ENCODE results near the gene ARL2BP.

ARL2BP gene

GRCh38 chr16:57283959-57284208 is 38.8 kb downstream of the ARL2BP start:
- no peak overlapping the region for H3K4me3 ChIP-seq (ENCODE audit: low read depth, low read length)
- DNase-seq (ENCODE audit: low read depth): no peak
- TF ChIP-seq CTCF (conservative IDR thresholded peaks at IDR 0.05; ENCODE audit: low read depth, low read length): no peak

GRCh38 chr16:57284209-57284951 is 39.3 kb downstream of the ARL2BP start, which contains the start of gene PLLP:
Gene PLLP, minus strand, starts transcription at chr16:57284672. Its CDS starts 132 bp downstream, at chr16:57284540.
- H3K4me3 ChIP-seq (ENCODE audit: low read depth, low read length): peak within 1 kb of the TSS; percentile 51
- no peak for TF ChIP-seq CTCF (conservative IDR thresholded peaks at IDR 0.05; ENCODE audit: low read depth, low read length)
- peak; percentile 28 for DNase-seq (ENCODE audit: low read depth)

DNA sequence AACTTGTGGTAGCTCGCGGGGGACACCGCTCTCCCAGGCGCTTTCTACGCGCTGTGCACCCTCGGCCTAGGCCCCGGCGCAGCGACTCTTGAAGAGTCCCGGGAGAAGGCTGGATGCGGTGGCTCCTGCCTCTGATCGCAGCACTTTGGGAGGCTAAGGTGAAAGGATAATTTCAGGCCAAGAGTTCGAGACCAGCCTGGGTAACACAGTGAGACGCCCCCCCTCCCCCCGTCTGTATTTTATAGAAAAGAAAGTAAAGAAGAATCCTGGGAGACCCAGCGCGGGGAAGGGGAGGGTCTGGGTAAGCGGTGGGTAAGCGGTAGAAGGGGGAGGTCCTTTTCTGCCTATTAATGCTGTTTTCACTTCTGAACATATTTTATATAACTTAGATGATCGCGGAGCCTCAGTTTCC is 39.9 kb downstream of the ARL2BP start:
- peak overlapping the region; percentile 51 for H3K4me3 ChIP-seq (ENCODE audit: low read depth, low read length)
- no peak for DNase-seq (ENCODE audit: low read depth)
- no peak for TF ChIP-seq CTCF (conservative IDR thresholded peaks at IDR 0.05; ENCODE audit: low read depth, low read length)

DNA sequence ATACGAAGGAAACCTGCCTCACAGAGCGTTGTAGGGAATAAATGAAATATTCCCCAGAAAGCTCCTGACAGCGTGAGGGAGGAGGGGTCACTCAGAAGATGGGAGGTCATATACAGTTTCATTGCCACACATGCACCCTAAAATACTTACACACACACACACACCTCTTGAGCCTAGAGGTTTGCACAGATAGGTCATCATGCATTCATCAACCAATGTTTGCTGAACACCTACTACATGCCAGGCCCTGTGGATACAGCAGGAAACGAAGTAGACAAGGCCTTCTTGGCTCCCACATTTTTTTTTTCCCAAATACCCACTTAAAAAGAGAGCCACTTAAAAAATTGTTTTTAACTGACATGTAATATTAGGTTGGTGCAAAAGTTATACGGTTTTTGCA is 40.3 kb downstream of the ARL2BP start:
- no peak for TF ChIP-seq CTCF (conservative IDR thresholded peaks at IDR 0.05; ENCODE audit: low read depth, low read length)
- no peak overlapping the region for H3K4me3 ChIP-seq (ENCODE audit: low read depth, low read length)

DNA sequence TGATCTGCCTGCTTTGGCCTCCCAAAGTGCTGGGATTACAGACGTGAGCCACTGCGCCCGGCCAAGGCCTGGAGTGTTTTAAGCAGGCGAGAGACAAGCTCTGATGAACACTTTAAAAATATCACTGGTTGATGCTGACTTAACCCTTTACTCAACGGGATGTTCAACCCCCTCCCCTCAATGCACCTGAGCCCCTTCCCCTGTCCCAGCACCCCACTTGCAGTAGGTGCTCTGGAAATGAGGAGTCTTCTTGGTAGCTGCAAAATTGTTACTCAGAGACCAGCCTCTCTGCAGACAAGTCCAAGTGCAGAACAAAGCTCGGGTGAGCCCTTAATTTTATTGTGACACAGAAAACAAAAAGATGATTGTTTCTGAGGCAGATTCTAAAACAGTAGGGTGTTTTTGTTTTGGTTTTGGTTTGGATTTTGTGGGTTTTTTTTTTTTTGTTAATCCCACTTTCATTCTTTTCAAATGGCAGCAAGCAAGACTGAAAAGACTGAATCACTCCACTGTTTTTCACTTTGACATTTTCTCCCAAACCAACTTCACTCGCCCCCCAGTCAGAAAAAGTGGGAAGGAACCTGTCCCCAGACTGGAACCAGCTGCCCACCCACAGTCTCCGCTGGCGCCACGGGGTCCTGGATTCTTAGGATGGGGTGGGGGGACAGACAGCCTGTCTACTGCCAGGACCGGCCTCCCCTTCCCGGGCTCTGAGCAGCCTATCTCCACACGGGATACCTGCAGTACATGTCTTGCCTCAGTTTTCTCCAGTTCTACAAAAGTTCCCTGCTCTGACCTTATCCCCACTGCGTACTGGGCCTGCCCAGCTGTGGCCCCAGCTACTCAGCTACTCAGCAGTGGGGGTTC is 44.6 kb downstream of the ARL2BP start:
- TF ChIP-seq CTCF (conservative IDR thresholded peaks at IDR 0.05; ENCODE audit: low read depth, low read length): no peak
- no peak overlapping the region for H3K4me3 ChIP-seq (ENCODE audit: low read depth, low read length)
- no peak for DNase-seq (ENCODE audit: low read depth)

More for the DNA sequence above, 40.3 kb downstream of the ARL2BP start:
- no peak for DNase-seq (ENCODE audit: low read depth)

GRCh38 chr16:57297856-57298255 is 52.8 kb downstream of the ARL2BP start:
- TF ChIP-seq CTCF (conservative IDR thresholded peaks at IDR 0.05; ENCODE audit: low read depth, low read length): no peak
- DNase-seq (ENCODE audit: low read depth): no peak
- H3K4me3 ChIP-seq (ENCODE audit: low read depth, low read length): no peak overlapping the region

Measured in choroid plexus epithelial cell (primary cell).